ENCODE data around the gene FOS. TPM values are rescaled to one million over a fixed set of nuclear protein-coding genes. Genes with fewer than 3 reads are reported as not detected.
"Not testable (repeated sequence)": the region's sequence is repeated elsewhere in the genome, so short reads cannot be mapped to it uniquely, and the experiment has no call there.

The FOS gene
- polyA plus RNA-seq, 1 experiment, result 84.1 TPM

DNA sequence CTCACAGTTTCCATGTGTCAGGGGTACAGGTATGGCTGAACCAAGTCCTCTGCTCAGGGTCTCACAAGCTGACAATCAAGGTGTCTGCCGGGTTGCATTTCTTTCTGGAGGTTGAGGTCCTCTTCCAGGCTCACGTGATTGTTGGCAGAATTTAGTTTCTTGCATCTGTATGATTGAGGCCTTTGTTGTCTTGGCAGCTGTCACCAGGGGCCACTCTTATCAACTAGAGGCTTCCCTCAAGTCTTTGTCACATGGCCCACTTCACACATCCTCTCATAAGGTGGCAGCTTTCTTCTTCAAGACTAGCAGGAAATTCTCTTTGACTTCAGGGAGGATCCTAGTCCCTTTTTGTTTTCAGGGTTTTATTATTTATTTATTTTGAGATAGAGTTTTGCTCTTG, 46.0 kb upstream of the FOS start:
- Histone ChIP-seq H3K27me3 (ENCODE audit: control insufficient read depth, insufficient read depth, low read length) (no peaks in the 10 kb centered on the region), H3K4me3 (ENCODE audit: low read depth, low read length) (no peak overlapping the region), H3K36me3 (ENCODE audit: control insufficient read depth, insufficient read depth, low read length) (no peaks in the 10 kb centered on the region)
- TF ChIP-seq, protein P1, sequence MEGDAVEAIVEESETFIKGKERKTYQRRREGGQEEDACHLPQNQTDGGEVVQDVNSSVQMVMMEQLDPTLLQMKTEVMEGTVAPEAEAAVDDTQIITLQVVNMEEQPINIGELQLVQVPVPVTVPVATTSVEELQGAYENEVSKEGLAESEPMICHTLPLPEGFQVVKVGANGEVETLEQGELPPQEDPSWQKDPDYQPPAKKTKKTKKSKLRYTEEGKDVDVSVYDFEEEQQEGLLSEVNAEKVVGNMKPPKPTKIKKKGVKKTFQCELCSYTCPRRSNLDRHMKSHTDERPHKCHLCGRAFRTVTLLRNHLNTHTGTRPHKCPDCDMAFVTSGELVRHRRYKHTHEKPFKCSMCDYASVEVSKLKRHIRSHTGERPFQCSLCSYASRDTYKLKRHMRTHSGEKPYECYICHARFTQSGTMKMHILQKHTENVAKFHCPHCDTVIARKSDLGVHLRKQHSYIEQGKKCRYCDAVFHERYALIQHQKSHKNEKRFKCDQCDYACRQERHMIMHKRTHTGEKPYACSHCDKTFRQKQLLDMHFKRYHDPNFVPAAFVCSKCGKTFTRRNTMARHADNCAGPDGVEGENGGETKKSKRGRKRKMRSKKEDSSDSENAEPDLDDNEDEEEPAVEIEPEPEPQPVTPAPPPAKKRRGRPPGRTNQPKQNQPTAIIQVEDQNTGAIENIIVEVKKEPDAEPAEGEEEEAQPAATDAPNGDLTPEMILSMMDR (IDR thresholded peaks at IDR 0.05; ENCODE audit: insufficient read depth, low read depth, low read length), result no peak
- DNase-seq (ENCODE audit: low read depth), result no peak
- POLR2A ChIA-PET, result no interaction called here
- CTCF ChIA-PET, result interaction anchor here (0.7 to 2.3 kb wide), 3 partner anchors 10 to 15 kb away, joined by 3 to 7 read pairs (median 3); no protein-coding TSS in a partner anchor

DNA sequence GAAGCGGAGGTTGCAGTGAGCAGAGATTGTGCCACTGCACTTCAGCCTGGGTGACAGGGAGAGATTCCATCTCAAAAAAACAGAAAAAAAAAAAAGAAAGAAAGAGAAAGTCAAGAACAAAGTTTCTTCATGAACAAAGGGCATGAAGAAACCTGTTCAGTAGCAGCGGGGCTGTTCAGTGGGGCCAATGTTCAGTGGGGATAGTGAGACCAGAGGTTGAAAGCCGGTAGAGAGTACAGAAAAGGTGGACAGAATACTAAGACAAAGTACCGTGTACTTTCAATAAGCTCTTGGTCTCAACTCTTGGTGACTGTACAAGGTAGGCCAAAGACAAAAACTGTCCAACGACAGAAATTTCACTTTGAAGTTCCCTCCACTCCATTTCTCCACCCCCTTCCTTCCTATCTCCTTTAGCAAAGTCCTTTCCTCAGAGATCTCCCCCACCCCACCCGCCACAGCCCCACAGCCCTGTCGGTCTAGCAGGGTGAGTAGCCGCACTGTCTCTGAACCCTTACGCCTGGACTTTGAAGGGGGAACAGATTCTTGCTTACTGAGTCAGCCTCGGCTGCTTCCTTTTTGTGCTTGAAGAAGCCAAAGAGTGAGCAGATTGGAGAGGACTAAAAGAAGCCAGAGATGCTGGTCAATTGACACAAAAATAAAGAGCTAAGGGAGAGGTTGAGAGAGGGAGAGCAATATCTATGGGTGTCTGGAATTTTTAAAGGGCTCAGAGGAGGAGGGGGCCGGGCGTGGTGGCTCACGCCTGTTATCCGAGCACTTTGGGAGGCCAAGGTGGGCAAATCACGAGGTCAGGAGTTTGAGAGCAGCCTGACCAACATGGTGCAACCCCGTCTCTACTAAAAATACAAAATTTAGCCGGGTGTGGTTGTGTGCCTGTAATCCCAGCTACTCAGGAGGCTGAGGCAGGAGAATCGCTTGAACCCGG, 44.2 kb upstream of the FOS start:
- ChIA-PET CTCF (interaction anchor here (1.1 to 2.3 kb wide), 3 partner anchors 10 to 93 kb away, joined by 3 to 7 read pairs (median 4); no protein-coding TSS in a partner anchor), POLR2A (no interaction called here)
- Histone ChIP-seq H3K4me3 (ENCODE audit: low read depth, low read length) (no peak overlapping the region), H3K27me3 (ENCODE audit: control insufficient read depth, insufficient read depth, low read length) (no peaks in the 10 kb centered on the region), H3K36me3 (ENCODE audit: control insufficient read depth, insufficient read depth, low read length) (no peaks in the 10 kb centered on the region)
- TF ChIP-seq, protein P1 (IDR thresholded peaks at IDR 0.05; ENCODE audit: insufficient read depth, low read depth, low read length), result no peak
- DNase-seq (ENCODE audit: low read depth), result no peak

DNA sequence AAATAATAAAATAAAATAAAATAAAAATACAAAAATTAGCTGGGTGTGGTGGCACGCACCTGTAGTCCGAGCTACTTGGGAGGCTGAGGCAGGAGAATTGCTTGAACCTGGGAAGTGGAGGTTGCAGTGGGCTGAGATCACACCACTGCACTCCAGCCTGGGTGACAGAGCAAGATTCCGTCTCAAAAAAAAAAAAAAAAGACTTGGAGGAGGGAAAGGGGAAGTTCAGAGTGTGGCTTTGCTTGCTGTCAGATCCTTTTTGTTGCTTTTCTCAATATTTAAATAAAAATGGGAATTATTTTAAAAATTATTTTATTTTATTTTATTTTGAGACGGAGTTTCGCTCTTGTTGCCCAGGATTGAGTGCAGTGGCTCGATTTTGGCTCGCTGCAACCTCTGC, 43.4 kb upstream of the FOS start:
- ChIA-PET CTCF (interaction anchor here (1.1 kb wide), 1 partner anchor 94 kb away, joined by 3 read pairs; no protein-coding TSS in a partner anchor), POLR2A (interaction anchor here (0.7 kb wide), 1 partner anchor 32 kb away, joined by 3 read pairs; no protein-coding TSS in a partner anchor)
- not testable (repeated sequence) for DNase-seq (ENCODE audit: low read depth); H3K4me3 ChIP-seq (ENCODE audit: low read depth, low read length); H3K27me3 ChIP-seq (ENCODE audit: control insufficient read depth, insufficient read depth, low read length); H3K36me3 ChIP-seq (ENCODE audit: control insufficient read depth, insufficient read depth, low read length)

DNA sequence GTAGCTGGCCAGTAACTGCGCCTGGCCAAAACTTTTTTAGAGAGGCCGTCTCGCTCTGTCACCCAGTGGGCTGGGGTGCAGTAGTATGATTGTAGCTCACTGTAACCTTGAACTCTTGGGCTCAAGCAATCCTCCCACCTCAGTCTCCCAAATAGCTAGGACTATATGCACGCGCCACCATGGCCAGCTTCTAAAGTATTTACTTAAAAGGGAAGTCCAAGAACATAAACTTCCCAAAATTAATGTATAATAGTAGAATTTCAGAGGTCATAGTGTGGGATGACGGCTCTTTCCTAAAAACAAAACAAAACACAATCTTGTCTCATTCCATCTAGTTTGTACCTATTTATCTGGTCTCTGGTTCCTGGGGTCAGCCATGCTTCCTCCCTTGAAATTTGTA, 42.2 kb upstream of the FOS start:
- no peaks in the 10 kb centered on the region for H3K27me3 ChIP-seq (ENCODE audit: control insufficient read depth, insufficient read depth, low read length)
- H3K4me3 ChIP-seq (ENCODE audit: low read depth, low read length), result no peak overlapping the region
- DNase-seq (ENCODE audit: low read depth), result no peak
- H3K36me3 ChIP-seq (ENCODE audit: control insufficient read depth, insufficient read depth, low read length), result no peaks in the 10 kb centered on the region
- ChIA-PET POLR2A (no interaction called here), CTCF (no interaction called here)
- TF ChIP-seq, protein P1 (IDR thresholded peaks at IDR 0.05; ENCODE audit: insufficient read depth, low read depth, low read length), result no peak

DNA sequence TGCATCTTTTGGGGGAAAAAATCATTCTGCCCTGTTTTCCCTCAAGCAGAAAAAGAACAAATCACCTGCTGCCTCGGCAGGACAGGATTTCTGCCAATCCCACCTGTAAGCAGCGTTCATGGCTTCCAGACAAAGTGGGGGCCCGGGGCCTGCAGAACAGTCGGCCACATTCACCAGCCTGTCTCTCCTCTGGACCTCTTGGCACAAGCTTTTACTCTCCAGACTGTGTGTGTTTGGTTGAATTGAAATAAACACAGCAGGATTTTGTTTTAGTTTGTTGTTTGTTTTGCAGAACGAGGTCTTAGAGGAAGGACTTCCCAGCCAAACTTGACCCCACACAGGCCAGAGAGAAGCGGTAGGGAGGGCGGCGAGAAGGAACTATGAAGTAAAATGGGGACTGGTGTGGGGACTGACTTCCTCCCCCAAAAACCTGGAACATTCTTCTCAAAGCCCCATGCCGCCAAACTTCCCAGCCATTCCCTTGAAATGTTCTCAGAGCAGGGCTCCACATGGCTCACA, 41.7 kb upstream of the FOS start:
- POLR2A ChIA-PET, result no interaction called here

More for the DNA sequence above, 41.7 kb upstream of the FOS start:
- CTCF ChIA-PET, result no interaction called here
- Histone ChIP-seq H3K4me3 (ENCODE audit: low read depth, low read length) (no peak overlapping the region), H3K27me3 (ENCODE audit: control insufficient read depth, insufficient read depth, low read length) (no peaks in the 10 kb centered on the region), H3K36me3 (ENCODE audit: control insufficient read depth, insufficient read depth, low read length) (no peaks in the 10 kb centered on the region)
- TF ChIP-seq, protein P1 (IDR thresholded peaks at IDR 0.05; ENCODE audit: insufficient read depth, low read depth, low read length), result no peak
- DNase-seq (ENCODE audit: low read depth), result no peak
